Stimulated activated CD4-positive, alpha-beta T cell treated with anti-CD3 and anti-CD28 coated beads, Interleukin-15, amount 100 ng/mL, for 1 hour (primary cell): ENCODE measurements around the gene PTPN6.

Experiments
- DNase-seq, 2 donors: peaks; one replicate each; pipeline ENCODE4 v3.0.0-alpha.2; 2020; ENCODE audit warnings: low read depth in 1 of 2, low spot score in 1 of 2

Gene PTPN6

GRCh38 chr12:6941267-6941666 lies 9.9 kb upstream of the PTPN6 start:
- DNase-seq: no peak

- no peak for DNase-seq
Measured at GRCh38 chr12:6941782-6942181, 9.4 kb upstream of the PTPN6 start.

GRCh38 chr12:6942331-6942665 lies 8.9 kb upstream of the PTPN6 start:
- no peak for DNase-seq

- peak in 1 of 2 donors; percentile 54 for DNase-seq
Measured at GRCh38 chr12:6943389-6943721, 7.8 kb upstream of the PTPN6 start.

- DNase-seq: peak; percentile 53 to 59
Measured at GRCh38 chr12:6943722-6944380, 7.3 kb upstream of the PTPN6 start, which contains the start of the genes C12orf57 and RNU7-1. Gene C12orf57 (plus strand): TSS chr12:6944022. CDS start chr12:6944122, 100 bp downstream. Gene RNU7-1 (plus strand): TSS chr12:6943816.

- DNase-seq: peak; percentile 68 to 73
Measured at GRCh38 chr12:6944381-6945186, 6.6 kb upstream of the PTPN6 start.

GRCh38 chr12:6945613-6946012 lies 5.5 kb upstream of the PTPN6 start:
- DNase-seq: no peak

- DNase-seq: no peak
Measured at GRCh38 chr12:6946033-6946919, 4.9 kb upstream of the PTPN6 start.

GRCh38 chr12:6946920-6947374 lies 4.2 kb upstream of the PTPN6 start:
- DNase-seq: no peak

- DNase-seq: no peak
Measured at GRCh38 chr12:6947615-6948014, 3.5 kb upstream of the PTPN6 start.

- DNase-seq: no peak
Measured at GRCh38 chr12:6948873-6949594, 2.1 kb upstream of the PTPN6 start.

- DNase-seq: no peak
Measured at GRCh38 chr12:6950401-6950801, 755 bp upstream of the PTPN6 start.

GRCh38 chr12:6951551-6952120 lies 480 bp downstream of the PTPN6 start:
- DNase-seq: no peak

GRCh38 chr12:6952121-6952862 lies 1.1 kb downstream of the PTPN6 start:
- DNase-seq: no peak

- DNase-seq: no peak
Measured at GRCh38 chr12:6952863-6953441, 1.8 kb downstream of the PTPN6 start.

- peak in 1 of 2 donors; percentile 67 for DNase-seq
Measured at GRCh38 chr12:6953442-6954315, 2.5 kb downstream of the PTPN6 start.

- DNase-seq: no peak
Measured at GRCh38 chr12:6954316-6955107, 3.4 kb downstream of the PTPN6 start.
